Right forelimb (tissue), 1 donor: ENCODE results near the gene CTNND2.

Experiments used
- DNase-seq: peaks from one replicate; pipeline ENCODE4 v3.0.0-alpha.2; 2018

The CTNND2 gene

DNA sequence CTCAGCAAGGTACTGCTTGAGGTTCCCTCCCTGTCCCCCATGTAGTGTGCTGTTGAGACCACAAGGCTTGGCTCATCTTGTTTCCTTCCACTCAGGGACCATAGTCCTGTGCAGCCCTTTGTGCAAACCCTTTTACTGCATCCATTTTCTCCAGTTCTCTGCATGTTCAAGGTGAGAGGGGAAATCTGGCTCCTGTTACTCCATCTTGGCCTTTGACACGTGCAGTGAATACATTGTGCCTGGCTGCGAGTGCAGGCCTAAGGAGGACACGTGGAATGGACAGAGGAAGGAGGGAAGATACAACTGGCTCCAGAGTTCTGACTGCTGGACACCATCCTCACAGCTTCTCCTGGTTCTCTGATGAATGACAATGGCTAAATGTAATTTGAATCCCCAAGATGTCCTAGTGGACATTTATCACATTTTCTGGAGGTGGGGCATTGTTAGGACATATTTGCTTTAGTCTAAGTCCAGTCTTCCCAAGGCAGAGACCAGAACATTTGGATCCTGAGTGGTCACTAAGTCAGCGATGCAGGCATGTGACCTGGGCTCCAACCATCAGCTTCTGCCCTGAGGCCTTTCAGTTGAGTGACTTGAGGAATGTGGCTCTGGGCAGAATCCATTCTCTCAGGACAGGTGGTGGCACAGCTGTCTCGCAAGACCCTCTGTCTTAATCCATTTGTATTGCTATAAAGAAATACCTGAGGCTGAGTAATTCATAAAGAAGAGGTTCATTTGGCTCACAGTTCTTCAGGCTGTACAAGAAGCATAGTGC is 954.2 kb downstream of the CTNND2 start:
- DNase-seq = no peak

- DNase-seq = no peak
These were observed 958.2 kb downstream of the CTNND2 start for GRCh38 chr5:10946050-10946449.

GRCh38 chr5:10941900-10942299 is 962.3 kb downstream of the CTNND2 start:
- no peak for DNase-seq

GRCh38 chr5:10936081-10936855 is 968.0 kb downstream of the CTNND2 start:
- no peak for DNase-seq

- DNase-seq = no peak
These were observed 968.7 kb downstream of the CTNND2 start for GRCh38 chr5:10935536-10935935.

GRCh38 chr5:10934783-10935355 is 969.4 kb downstream of the CTNND2 start:
- no peak for DNase-seq

DNA sequence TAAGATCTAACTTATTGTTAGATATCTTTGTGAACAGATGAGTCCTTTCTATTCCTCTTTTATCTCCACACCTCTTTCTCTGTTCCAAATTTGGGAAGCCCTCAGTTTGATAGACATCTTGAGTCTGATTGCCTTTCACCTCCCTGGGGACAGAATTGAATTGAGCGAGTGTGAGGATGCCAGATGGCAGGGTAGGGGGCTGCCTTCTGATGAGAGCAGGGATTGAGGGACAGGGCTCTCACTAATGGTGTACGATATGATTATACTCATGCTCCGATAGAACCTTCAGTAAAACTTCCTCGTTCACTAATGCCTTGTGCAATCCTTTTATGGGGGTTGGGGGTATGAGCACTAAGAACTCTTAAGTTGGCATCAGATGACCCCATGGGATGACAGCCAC is 971.1 kb downstream of the CTNND2 start:
- no peak for DNase-seq

GRCh38 chr5:10932426-10932825 is 971.8 kb downstream of the CTNND2 start:
- DNase-seq = no peak

DNA sequence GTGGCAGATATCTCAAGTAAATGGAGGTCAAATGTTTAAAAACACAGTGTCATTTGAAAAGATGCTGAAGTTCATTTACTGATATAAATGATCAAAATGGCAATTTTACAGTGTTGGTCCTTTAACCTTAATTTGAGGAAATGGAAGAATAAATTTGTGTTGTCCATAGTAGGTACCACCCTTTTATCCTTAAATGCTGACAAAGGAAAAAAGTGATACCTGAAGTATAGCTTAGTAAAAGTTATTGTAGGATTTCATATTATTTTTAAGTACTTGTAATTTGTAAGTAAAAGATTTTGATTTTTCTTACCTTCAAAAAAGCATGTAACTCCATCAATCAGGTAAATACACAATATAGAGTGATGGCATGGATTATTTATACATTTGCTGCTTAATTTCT is 976.6 kb downstream of the CTNND2 start:
- no peak for DNase-seq

GRCh38 chr5:10923310-10923709 is 980.9 kb downstream of the CTNND2 start:
- DNase-seq = no peak
